Ovary (tissue), 3 donors: Measurements from ENCODE around the gene HOXC4.

Experiments
- CTCF ChIP-seq, 3 donors: fragments of 450-650 bp in 2 of 3; fragments of 200-600 bp in 1 of 3; IDR thresholded peaks; one replicate each; pipeline versions ENCODE4 v1.5.1 to v1.8.0; 2016 to 2022; ENCODE audit warnings: antibody characterized with exemption in 3 of 3, mild to moderate bottlenecking in 1 of 3
- POLR2A ChIP-seq: fragments of 450-650 bp; IDR thresholded peaks from one replicate; pipeline ENCODE4 v1.6.1; 2017; ENCODE audit warnings: antibody characterized with exemption, mild to moderate bottlenecking, moderate library complexity
- donor health status: DM: no; HTN: no; CAD: no.

- no peak for TF ChIP-seq CTCF (IDR thresholded peaks at IDR 0.05)
- TF ChIP-seq POLR2A, result no peak
These were observed 14.7 kb upstream of the HOXC4 start for GRCh38 chr12:54038871-54039414.
